Right lobe of liver (tissue), 4 donors: Measurements from ENCODE around the gene ZNF487.
"Not testable (repeated sequence)": the region's sequence is repeated elsewhere in the genome, so short reads cannot be mapped to it uniquely, and the experiment has no call there.

Source experiments
- CTCF ChIP-seq, 4 donors: fragments of 200-600 bp in 3 of 4; fragments of 450-650 bp in 1 of 4; IDR thresholded peaks; one replicate each; pipeline versions ENCODE4 v1.5.1 to v1.8.0; 2016 to 2022; ENCODE audit warnings: antibody characterized with exemption in 4 of 4, mild to moderate bottlenecking in 2 of 4
- POLR2A ChIP-seq: fragments of 450-650 bp; IDR thresholded peaks from one replicate; pipeline ENCODE4 v1.6.1; 2017; ENCODE audit warnings: antibody characterized with exemption, mild to moderate bottlenecking
- donor health status: DM: no; HTN: no; CAD: no.
- donor health status: DM: no; HTN: no; CAD: no.
- donor health status: DM: no; HTN: yes; CAD: no.

- TF ChIP-seq CTCF (IDR thresholded peaks at IDR 0.05); POLR2A: not testable (repeated sequence)
These were observed 28.8 kb downstream of the ZNF487 start for GRCh38 chr10:43465736-43466120.
